Stimulated activated CD4-positive, alpha-beta T cell treated with anti-CD3 and anti-CD28 coated beads, TNF-alpha, amount 100 ng/mL, for 1 hour (primary cell): Measurements from ENCODE around the gene ORAI1.
"Not testable (repeated sequence)": the region's sequence is repeated elsewhere in the genome, so short reads cannot be mapped to it uniquely, and the experiment has no call there.

Experiments used
- DNase-seq, 3 donors: peaks; one replicate each; pipeline ENCODE4 v3.0.0-alpha.2; 2020; ENCODE audit warnings: low read depth in 3 of 3, low spot score in 1 of 3

The ORAI1 gene

GRCh38 chr12:121603581-121603980, 22.7 kb upstream of the ORAI1 start:
- DNase-seq: no peak

- DNase-seq: no peak
These were observed 18.0 kb upstream of the ORAI1 start for GRCh38 chr12:121608301-121608700.

- no peak for DNase-seq
These were observed 15.8 kb upstream of the ORAI1 start for GRCh38 chr12:121610239-121611149.

- no peak for DNase-seq
These were observed 15.0 kb upstream of the ORAI1 start for GRCh38 chr12:121611306-121611705.

GRCh38 chr12:121613462-121613861, 12.9 kb upstream of the ORAI1 start:
- DNase-seq: no peak

- DNase-seq: no peak
These were observed 11.4 kb upstream of the ORAI1 start for GRCh38 chr12:121614872-121615467.

- DNase-seq: no peak
These were observed 7.6 kb upstream of the ORAI1 start for GRCh38 chr12:121618659-121619233.

- no peak for DNase-seq
These were observed 5.9 kb upstream of the ORAI1 start for GRCh38 chr12:121620333-121620891.

GRCh38 chr12:121626853-121627640, 717 bp downstream of the ORAI1 start:
- DNase-seq: peak; percentile 74 to 87 (median 83)

GRCh38 chr12:121628037-121628436, 1.7 kb downstream of the ORAI1 start:
- no peak for DNase-seq

- DNase-seq: no peak
These were observed 2.2 kb downstream of the ORAI1 start for GRCh38 chr12:121628536-121628935.

- DNase-seq: no peak
These were observed 4.5 kb downstream of the ORAI1 start for GRCh38 chr12:121630791-121631355.

- no peak for DNase-seq
These were observed 6.0 kb downstream of the ORAI1 start for GRCh38 chr12:121632069-121632970.

GRCh38 chr12:121633833-121634196, 7.5 kb downstream of the ORAI1 start:
- DNase-seq: not testable (repeated sequence)

GRCh38 chr12:121634836-121635235, 8.5 kb downstream of the ORAI1 start:
- DNase-seq: no peak

- no peak for DNase-seq
These were observed 11.0 kb downstream of the ORAI1 start for GRCh38 chr12:121637231-121637914.

GRCh38 chr12:121638298-121639202, 12.2 kb downstream of the ORAI1 start:
- no peak for DNase-seq

- no peak for DNase-seq
These were observed 15.0 kb downstream of the ORAI1 start for GRCh38 chr12:121641343-121641630.
